Inferior parietal cortex (tissue), 1 donor: Measurements from ENCODE around the gene CD40.
"Not testable (repeated sequence)": the region's sequence is repeated elsewhere in the genome, so short reads cannot be mapped to it uniquely, and the experiment has no call there.

Experiments used
- DNase-seq: peaks from one replicate; pipeline ENCODE4 v3.0.0-alpha.2; 2016; ENCODE audit errors: extremely low spot score

The CD40 gene

DNA sequence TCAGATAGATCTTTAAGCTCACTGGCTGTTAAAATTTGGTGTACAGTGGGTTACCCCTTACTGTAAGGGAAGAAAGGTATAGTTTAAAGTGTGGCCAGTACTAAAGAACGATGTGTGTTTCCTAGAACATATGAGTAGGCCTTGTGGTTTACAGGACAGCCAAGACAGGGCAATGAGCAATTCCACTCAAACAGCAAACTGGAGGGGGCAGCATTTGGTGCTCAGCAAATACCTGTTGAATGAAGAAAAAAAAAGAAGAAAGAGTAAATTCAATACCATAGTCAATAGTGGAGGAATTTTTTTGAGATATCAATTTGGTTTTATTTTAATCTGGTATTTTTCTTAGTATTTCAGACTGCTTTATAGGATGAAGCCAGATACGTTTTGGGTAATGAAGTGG is 24.6 kb upstream of the CD40 start:
- no peak for DNase-seq

GRCh38 chr20:46099491-46100287 is 18.4 kb upstream of the CD40 start:
- DNase-seq, result no peak

GRCh38 chr20:46100444-46100843 is 17.7 kb upstream of the CD40 start:
- not testable (repeated sequence) for DNase-seq

- DNase-seq, result no peak
Observed at GRCh38 chr20:46100988-46101387, 17.1 kb upstream of the CD40 start.

DNA sequence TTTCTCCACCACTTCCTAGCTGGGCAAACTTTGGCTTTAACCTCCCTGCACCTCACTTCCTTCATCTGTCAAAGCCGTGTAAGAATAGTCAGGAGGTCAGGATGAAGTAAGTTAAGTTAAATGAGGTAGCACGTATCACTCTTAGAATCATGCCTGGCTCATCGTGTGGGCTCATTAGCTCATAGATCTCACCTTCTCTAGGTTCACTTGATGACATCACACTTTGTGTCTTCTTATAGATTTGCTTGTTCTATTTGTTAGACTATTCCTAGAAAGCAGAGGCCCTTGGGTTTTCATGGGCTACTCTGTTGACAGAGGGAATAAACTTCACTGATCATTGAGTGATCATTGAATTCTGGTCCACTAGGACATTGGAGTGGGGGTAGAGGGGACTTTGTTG is 16.2 kb upstream of the CD40 start:
- no peak for DNase-seq

GRCh38 chr20:46102940-46103339 is 15.2 kb upstream of the CD40 start:
- no peak for DNase-seq

- DNase-seq, result no peak
Observed at GRCh38 chr20:46104262-46104661, 13.9 kb upstream of the CD40 start.

DNA sequence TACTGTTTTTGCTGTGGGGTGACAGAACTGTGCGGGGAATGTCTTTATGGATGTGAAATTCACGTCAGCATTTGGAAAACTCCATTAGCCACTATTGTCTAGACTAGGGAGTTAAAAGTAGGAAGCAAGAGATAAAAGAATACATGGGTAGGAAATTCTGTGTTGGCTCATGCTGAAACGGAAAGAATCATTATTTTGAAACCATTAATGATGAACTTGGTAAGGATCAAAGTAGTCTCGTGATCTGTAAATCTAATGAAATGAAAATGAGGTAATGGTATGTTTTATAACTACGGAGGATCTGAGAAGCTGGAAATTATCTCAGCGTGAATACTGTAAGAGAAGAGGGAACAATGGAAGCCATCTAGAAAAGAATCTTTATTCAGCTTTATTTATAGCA is 11.1 kb upstream of the CD40 start:
- DNase-seq, result no peak

DNA sequence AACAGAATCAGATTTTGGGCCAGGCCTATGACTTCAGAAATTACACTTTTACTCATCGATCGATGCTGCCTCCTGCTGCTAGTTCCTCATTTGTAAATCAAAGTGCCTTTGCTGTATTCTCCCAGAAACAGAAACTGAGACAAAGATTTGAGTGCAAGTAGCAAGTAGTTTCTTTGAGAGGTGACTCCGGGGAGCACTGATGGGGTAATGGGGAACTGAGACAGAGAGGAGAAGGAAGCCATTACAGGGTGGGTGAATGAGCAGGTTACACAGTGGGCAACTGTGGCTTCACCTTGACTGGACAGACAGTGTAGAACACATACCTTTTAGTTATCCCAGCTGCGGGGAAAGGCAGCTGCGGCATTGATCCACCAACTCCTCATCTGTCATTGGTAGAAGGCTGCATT is 9.7 kb upstream of the CD40 start:
- DNase-seq, result no peak

GRCh38 chr20:46108976-46109375 is 9.1 kb upstream of the CD40 start:
- DNase-seq, result no peak

- no peak for DNase-seq
Observed at GRCh38 chr20:46111028-46111835, 6.9 kb upstream of the CD40 start.

- DNase-seq, result no peak
Observed at GRCh38 chr20:46111836-46112212, 6.3 kb upstream of the CD40 start.

- no peak for DNase-seq
Observed at GRCh38 chr20:46112430-46113112, 5.5 kb upstream of the CD40 start.

- no peak for DNase-seq
Observed at GRCh38 chr20:46113113-46113470, 5.0 kb upstream of the CD40 start.

GRCh38 chr20:46114449-46114848 is 3.7 kb upstream of the CD40 start:
- DNase-seq, result no peak

DNA sequence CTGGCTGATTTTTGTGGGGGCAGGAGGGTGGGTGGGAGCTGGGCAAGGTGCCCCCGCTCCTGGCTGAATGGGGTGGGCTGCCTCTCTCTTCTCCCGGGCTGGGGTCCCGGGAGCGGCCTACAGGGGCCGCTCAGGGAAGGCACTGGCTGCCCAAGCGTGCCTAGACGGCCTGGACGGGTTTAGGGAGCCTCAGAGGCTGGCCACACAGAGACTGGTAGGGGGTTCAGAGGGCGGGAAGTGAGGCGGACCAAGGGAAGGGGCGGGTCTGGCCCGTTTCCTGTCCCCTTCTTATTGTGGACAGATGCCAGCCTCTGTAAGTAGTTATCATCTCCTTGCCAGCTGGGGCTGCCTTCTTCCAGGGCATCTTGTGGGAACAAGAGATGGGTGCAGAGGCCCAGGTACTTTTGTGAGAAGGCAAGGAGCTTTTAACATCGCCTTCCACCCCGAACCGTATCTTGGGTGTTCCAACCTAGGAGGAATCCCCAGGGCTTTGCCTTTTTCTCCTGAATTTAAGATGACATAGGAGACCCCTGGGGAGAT is 437 bp downstream of the CD40 start:
- no peak for DNase-seq

- DNase-seq, result no peak
Observed at GRCh38 chr20:46119028-46119546, 973 bp downstream of the CD40 start.

- DNase-seq, result no peak
Observed at GRCh38 chr20:46119547-46119946, 1.4 kb downstream of the CD40 start.

GRCh38 chr20:46120136-46120535 is 2.0 kb downstream of the CD40 start:
- no peak for DNase-seq

GRCh38 chr20:46121184-46121930 is 3.2 kb downstream of the CD40 start:
- DNase-seq, result no peak

GRCh38 chr20:46122071-46122470 is 4.0 kb downstream of the CD40 start:
- DNase-seq, result no peak
